GM10248 (cell line): ENCODE measurements around the gene ARSG.
A peak's percentile ranks its signal among the peaks of the same experiment; 100 is the strongest.

Experiments used
- CTCF ChIA-PET: fragments of 300-600 bp; sonication (Branson Sonifier 250); formaldehyde crosslinking; extraction: SDS; loops from one replicate; lab custom pipeline; 2021; ENCODE audit warnings: antibody characterized with exemption; lab: Yijun Ruan, JAX
- POLR2A ChIA-PET: fragments of 350-650 bp; sonication (Branson Sonifier 250); formaldehyde crosslinking; extraction: SDS; loops from one replicate; lab custom pipeline; 2020; ENCODE audit warnings: antibody characterized with exemption; lab: Yijun Ruan, JAX
- DNase-seq: peaks from one replicate; pipeline ENCODE4 v3.0.0; 2012; ENCODE audit errors: extremely low spot score
- TF ChIP-seq, protein P1 (sequence below): IDR thresholded peaks from 2 replicates; pipeline ENCODE4 v1.5.1; 2012; ENCODE audit warnings: mild to moderate bottlenecking, low read depth; ENCODE audit errors: extremely low read depth, missing control alignments, control extremely low read depth

Gene ARSG

DNA sequence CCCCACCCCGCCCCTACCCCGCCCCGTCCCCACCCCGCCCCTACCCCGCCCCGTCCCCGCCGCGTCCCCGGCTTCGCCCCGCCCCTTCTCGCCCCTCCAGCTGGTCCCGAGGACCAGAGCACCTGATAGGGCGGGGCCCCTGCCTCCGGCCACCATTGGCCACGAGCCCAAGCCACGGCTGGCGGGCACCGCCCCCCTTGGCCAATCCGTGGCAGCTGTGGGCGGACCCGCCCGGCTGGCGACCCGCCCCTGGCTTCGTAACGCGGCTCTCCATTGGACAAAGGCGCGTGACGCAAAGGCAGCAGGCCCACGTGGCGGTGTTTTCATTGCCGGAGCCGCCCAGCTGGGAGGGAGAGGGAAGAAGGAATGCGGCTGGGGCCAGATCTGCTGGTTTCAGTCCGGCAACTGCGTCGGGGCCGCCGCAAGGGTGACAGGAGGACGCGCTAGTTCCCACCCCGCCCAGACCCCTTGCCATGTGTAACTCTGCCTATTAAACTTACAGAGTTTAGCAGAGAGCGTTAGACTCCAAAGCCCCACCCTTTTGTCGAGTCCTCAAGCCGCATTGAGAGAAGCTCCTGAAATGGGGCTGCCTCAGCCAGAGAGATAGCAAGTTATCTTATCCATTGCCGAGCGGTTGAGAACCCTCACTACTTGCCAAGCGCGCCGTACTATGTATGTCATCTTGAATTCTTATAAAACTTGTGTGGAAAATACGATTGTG is 166.4 kb downstream of the ARSG start:
- TF ChIP-seq, protein P1, sequence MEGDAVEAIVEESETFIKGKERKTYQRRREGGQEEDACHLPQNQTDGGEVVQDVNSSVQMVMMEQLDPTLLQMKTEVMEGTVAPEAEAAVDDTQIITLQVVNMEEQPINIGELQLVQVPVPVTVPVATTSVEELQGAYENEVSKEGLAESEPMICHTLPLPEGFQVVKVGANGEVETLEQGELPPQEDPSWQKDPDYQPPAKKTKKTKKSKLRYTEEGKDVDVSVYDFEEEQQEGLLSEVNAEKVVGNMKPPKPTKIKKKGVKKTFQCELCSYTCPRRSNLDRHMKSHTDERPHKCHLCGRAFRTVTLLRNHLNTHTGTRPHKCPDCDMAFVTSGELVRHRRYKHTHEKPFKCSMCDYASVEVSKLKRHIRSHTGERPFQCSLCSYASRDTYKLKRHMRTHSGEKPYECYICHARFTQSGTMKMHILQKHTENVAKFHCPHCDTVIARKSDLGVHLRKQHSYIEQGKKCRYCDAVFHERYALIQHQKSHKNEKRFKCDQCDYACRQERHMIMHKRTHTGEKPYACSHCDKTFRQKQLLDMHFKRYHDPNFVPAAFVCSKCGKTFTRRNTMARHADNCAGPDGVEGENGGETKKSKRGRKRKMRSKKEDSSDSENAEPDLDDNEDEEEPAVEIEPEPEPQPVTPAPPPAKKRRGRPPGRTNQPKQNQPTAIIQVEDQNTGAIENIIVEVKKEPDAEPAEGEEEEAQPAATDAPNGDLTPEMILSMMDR, result no peak
- DNase-seq, result peak; percentile 98
- ChIA-PET POLR2A (interaction anchor here (0.6 to 1.3 kb wide), 4 partner anchors 20 to 280 kb away, joined by 3 to 5 read pairs (median 4); partner anchors contain the start of gene AMZ2), CTCF (interaction anchor here (1.0 to 5.1 kb wide), 18 partner anchors 8 to 466 kb away, joined by 3 to 24 read pairs (median 6); no protein-coding TSS in a partner anchor)

DNA sequence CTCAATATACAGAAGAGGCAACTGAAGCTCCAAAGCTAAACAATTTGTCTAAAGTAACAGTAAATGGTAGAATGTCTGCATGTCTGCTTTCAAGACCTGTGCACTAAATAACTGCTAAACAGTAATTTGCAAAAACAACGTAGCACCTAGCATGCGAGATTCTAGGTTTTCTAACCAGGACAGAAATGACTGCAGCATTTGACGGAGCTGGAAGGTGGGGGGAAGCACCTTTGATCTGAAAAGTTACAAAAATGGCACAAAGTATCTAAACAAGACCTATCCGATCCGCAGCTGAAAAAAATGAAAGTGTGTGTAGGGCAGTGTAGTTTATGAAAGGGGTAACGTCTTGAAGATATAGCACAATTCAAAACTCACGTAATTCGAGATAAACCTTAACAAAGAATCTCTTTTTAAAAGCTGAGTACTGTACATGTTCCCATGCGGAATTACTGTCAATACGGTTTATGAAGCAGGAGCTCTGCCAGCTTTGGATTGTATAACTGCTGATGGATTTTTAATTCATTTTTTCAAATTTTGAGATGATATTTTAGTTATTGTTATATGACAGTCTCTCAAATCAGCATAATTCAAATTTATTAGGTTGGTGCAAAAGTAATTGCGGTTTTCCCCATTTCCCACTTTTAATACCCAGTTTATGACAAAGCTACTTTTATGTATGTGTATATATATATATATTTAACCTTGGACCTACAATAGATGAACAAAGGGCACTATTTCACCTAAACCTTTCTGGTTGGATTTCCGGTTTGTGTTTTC is 167.2 kb downstream of the ARSG start:
- TF ChIP-seq, protein P1, result no peak
- ChIA-PET CTCF (interaction anchor here (0.8 to 5.1 kb wide), 19 partner anchors 9 to 467 kb away, joined by 3 to 24 read pairs (median 6); no protein-coding TSS in a partner anchor), POLR2A (interaction anchor here (0.6 to 1.3 kb wide), 3 partner anchors 21 to 281 kb away, joined by 3 to 5 read pairs (median 4); partner anchors contain the start of gene AMZ2)
- DNase-seq, result no peak

DNA sequence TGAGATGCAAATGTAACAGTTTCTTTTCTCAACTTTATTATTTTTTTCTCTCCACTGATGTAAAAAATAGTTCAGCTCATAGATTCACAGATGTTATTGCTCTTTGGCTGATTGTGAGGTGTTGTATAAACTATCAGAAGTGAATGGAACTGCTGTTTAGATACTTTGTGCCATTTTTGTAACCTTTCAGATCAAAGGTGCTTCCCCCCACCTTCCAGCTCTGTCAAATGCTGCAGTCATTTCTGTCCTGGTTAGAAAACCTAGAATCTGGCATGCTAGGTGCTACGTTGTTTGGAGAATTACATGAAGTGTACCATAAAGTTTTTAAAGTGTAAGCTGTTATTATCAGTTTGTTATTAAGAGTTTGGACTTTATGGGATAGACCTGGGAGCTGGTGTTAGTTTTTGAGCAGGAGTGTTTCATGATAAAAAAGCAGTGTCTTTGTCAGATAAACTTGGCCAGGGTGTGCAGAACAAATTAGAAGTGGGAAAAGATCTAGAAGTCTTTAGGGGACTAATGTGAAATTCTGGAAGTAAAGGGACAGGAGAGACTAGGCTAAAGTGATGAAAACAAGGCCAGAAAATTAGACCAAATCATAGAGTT is 167.8 kb downstream of the ARSG start:
- POLR2A ChIA-PET, result no interaction called here
- TF ChIP-seq, protein P1, result no peak
- no peak for DNase-seq
- CTCF ChIA-PET, result interaction anchor here (0.8 to 5.1 kb wide), 16 partner anchors 9 to 287 kb away, joined by 3 to 24 read pairs (median 6); no protein-coding TSS in a partner anchor

DNA sequence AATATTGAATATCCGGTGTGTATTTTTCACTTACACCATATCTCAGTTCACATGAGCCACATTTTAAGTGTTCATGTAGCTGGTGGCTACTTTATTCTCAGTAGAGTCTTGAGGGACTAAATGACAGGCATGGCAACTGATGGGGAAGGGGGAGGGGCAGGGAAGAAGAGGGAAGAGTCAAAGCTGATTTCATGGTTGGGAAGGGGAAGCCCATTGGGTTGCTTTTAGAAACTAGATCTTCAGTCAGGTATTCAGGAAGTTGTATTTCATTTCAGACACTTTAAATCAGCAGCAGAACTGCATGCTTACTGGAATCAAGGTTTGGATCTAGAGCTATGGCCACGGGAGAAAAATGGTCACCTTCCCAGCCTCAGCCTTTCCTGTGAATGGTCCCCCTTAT is 168.9 kb downstream of the ARSG start:
- no peak for DNase-seq
- ChIA-PET CTCF (interaction anchor here (0.7 to 5.1 kb wide), 11 partner anchors 9 to 403 kb away, joined by 3 to 28 read pairs (median 3); no protein-coding TSS in a partner anchor), POLR2A (no interaction called here)
- TF ChIP-seq, protein P1, result no peak

DNA sequence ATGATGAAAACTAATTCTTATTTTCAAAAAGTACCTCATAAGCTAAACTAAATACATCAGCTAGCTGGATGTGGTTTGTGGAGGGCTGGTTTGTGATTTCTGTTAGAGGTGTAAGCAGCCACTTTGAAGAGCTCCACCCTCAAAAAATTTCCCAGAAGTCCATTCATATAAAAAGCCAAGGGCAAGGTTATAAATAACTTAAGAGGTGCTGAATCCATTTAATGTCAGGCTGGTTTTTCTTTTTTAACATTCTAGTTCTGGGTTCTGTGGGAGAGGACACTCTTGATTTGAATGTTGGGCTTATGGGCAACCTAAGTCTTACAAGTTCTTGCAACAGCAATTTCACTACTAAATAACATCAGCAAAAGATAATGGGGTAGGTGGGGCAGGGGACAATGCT is 169.4 kb downstream of the ARSG start:
- CTCF ChIA-PET, result interaction anchor here (0.7 to 5.1 kb wide), 12 partner anchors 8 to 404 kb away, joined by 3 to 28 read pairs (median 3); no protein-coding TSS in a partner anchor
- no peak for DNase-seq
- POLR2A ChIA-PET, result no interaction called here
- TF ChIP-seq, protein P1, result no peak

DNA sequence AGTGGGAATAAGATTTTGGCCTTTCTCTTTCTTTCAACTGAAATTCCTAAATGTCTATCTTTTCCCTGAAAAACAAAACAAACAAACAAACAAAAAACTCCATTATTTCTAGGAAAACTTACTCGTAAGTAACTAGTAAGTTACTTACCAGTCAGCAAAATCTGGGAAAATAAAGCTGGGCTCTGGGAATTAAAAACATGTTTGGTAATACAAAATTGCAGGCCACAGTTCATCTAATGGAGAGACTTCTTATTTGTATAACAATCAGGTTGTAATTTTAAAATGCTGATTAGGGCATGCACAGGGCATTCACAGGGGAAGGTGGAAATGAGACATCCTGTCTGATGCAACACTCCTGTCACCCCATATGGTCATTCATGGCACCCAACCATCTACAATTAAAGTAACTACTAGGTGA is 169.8 kb downstream of the ARSG start:
- DNase-seq, result no peak
- TF ChIP-seq, protein P1, result no peak
- CTCF ChIA-PET, result interaction anchor here (1.0 to 5.1 kb wide), 17 partner anchors 8 to 404 kb away, joined by 3 to 28 read pairs (median 4); no protein-coding TSS in a partner anchor
- POLR2A ChIA-PET, result no interaction called here
